GOT3 (cell line): ENCODE results near the gene RAB3B.
"Not testable (repeated sequence)": the region's sequence is repeated elsewhere in the genome, so short reads cannot be mapped to it uniquely, and the experiment has no call there.

Experiments
- DNase-seq: peaks from one replicate; lab custom pipeline; 2025; ENCODE audit warnings: mixed read lengths; lab: John Stamatoyannopoulos, UW

The RAB3B gene

GRCh38 chr1:51990478-51990965, at the start of gene RAB3B:
Gene RAB3B (minus strand): TSS chr1:51990700. CDS start chr1:51977117, 13,583 bp downstream.
- DNase-seq, result peak; percentile 56

GRCh38 chr1:52037909-52038308, 47.4 kb upstream of the RAB3B start:
- DNase-seq, result no peak

GRCh38 chr1:52037402-52037814, 46.9 kb upstream of the RAB3B start:
- DNase-seq, result no peak

GRCh38 chr1:52034050-52034384, 43.5 kb upstream of the RAB3B start:
- no peak for DNase-seq

- DNase-seq, result peak; percentile 59
Observed at GRCh38 chr1:52033190-52034049, 42.9 kb upstream of the RAB3B start, which contains the start of gene KTI12. Gene KTI12 (minus strand): TSS chr1:52033810. CDS start chr1:52033761, 49 bp downstream.

GRCh38 chr1:52032785-52033131, 42.3 kb upstream of the RAB3B start:
- peak; percentile 25 for DNase-seq

GRCh38 chr1:52032124-52032784, 41.8 kb upstream of the RAB3B start:
- no peak for DNase-seq

GRCh38 chr1:52028839-52029238, 38.3 kb upstream of the RAB3B start:
- not testable (repeated sequence) for DNase-seq

- DNase-seq, result no peak
Observed at GRCh38 chr1:52028328-52028727, 37.8 kb upstream of the RAB3B start.

- DNase-seq, result no peak
Observed at GRCh38 chr1:52026278-52026677, 35.8 kb upstream of the RAB3B start.

- no peak for DNase-seq
Observed at GRCh38 chr1:52022133-52022532, 31.6 kb upstream of the RAB3B start.

- no peak for DNase-seq
Observed at GRCh38 chr1:52008071-52008809, 17.7 kb upstream of the RAB3B start.

GRCh38 chr1:52007215-52008002, 16.9 kb upstream of the RAB3B start:
- DNase-seq, result no peak

GRCh38 chr1:52006081-52006553, 15.6 kb upstream of the RAB3B start:
- not testable (repeated sequence) for DNase-seq

GRCh38 chr1:52005548-52005947, 15.0 kb upstream of the RAB3B start:
- DNase-seq, result not testable (repeated sequence)

GRCh38 chr1:52003877-52004276, 13.4 kb upstream of the RAB3B start:
- DNase-seq, result no peak

GRCh38 chr1:52002038-52002917, 11.8 kb upstream of the RAB3B start:
- peak; percentile 29 for DNase-seq

- DNase-seq, result no peak
Observed at GRCh38 chr1:51998701-51999100, 8.2 kb upstream of the RAB3B start.

- DNase-seq, result no peak
Observed at GRCh38 chr1:51997974-51998382, 7.5 kb upstream of the RAB3B start.
